ENCODE measurements around the gene LAMA5.

The LAMA5 gene

DNA sequence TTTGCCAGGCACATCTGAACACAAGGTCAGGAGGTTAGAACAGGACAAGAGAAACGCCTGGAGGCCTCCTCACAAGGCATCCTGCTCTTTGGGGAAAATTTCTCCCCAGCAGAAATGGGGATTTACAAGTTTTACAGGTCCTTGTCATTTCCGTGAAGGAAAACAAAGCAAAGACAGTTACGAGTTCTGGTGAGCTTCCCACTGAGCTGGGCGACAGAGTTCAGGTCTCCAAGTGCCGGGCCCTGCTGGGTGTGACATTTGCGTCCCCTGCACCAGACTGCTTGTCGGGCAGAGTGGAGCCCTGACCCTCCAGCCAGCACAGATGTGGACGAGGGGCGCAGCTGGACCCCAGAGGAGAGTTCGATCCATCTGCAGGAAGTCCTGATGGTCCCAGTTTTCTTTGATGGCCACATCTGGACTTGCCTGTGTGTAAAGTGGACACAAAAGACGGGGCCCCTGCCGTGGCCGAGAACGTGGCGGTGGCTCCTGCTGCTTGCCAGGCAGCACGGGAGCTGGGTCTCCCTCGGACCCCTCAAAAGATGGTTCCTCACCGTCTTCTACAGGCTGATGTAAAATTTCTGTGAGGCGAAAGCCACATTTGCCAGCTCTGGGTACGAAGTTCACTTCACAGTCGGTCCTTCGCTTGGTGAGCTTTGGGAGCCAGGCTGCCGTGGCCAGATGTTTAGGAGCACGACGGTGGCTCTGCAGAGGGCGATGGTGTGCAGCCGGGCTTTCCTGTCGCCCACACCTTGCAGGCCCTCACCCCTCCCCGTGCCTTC is 69.5 kb downstream of the LAMA5 start:
- TF ChIP-seq FOXP2 (optimal IDR thresholded peaks at IDR 0.05; ENCODE audit: borderline replicate concordance, extremely low read depth, extremely low read length, insufficient read depth) (no peak), POLR2AphosphoS5 (IDR thresholded peaks at IDR 0.05; ENCODE audit: low read depth, low read length) (no peak), TAF1 (IDR thresholded peaks at IDR 0.05; ENCODE audit: borderline replicate concordance, insufficient read depth, low read length) (no peak), SIN3A (IDR thresholded peaks at IDR 0.05; ENCODE audit: borderline replicate concordance, insufficient read depth, low read length) (no peak)
- TF ChIP-seq, protein P1, sequence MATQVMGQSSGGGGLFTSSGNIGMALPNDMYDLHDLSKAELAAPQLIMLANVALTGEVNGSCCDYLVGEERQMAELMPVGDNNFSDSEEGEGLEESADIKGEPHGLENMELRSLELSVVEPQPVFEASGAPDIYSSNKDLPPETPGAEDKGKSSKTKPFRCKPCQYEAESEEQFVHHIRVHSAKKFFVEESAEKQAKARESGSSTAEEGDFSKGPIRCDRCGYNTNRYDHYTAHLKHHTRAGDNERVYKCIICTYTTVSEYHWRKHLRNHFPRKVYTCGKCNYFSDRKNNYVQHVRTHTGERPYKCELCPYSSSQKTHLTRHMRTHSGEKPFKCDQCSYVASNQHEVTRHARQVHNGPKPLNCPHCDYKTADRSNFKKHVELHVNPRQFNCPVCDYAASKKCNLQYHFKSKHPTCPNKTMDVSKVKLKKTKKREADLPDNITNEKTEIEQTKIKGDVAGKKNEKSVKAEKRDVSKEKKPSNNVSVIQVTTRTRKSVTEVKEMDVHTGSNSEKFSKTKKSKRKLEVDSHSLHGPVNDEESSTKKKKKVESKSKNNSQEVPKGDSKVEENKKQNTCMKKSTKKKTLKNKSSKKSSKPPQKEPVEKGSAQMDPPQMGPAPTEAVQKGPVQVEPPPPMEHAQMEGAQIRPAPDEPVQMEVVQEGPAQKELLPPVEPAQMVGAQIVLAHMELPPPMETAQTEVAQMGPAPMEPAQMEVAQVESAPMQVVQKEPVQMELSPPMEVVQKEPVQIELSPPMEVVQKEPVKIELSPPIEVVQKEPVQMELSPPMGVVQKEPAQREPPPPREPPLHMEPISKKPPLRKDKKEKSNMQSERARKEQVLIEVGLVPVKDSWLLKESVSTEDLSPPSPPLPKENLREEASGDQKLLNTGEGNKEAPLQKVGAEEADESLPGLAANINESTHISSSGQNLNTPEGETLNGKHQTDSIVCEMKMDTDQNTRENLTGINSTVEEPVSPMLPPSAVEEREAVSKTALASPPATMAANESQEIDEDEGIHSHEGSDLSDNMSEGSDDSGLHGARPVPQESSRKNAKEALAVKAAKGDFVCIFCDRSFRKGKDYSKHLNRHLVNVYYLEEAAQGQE (IDR thresholded peaks at IDR 0.05; ENCODE audit: insufficient read depth in 1 of 2, low read depth in 2 of 2, low read length in 2 of 2) = no peak

DNA sequence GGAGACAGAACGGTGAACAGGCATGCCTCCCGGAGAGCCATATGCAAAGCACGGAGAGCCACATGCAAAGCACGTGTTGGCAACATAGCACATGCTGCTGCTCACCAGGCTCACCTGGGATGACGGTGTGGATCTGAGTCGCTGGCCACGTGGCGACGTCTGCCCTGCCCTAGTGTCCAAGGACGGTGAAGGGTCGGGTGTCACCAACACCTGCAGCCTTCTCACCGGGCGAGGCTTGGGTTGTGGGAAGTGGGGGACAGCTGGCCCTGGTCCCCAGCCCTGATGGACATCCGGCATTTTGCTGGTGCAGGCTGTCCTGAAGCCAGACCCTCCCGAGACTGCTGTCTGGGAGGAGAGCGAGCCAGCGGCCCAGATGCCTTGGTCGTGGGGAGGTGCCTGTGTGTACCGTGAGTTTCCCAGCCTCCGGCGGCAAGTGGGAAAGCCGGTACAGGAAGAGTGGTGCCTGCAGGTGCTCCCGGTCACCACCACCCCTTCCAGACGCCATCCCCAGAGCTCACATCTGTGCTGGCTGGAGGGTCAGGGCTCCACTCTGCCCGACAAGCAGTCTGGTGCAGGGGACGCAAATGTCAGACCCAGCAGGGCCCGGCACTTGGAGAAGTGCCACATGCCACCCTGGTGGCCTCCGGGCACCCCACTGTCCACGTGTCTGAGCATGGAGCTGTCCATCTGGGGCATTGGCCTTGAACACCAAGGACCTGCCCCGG is 70.2 kb downstream of the LAMA5 start:
- TF ChIP-seq TAF1 (IDR thresholded peaks at IDR 0.05; ENCODE audit: borderline replicate concordance, insufficient read depth, low read length) = no peak
- no peak for TF ChIP-seq SIN3A (IDR thresholded peaks at IDR 0.05; ENCODE audit: borderline replicate concordance, insufficient read depth, low read length)
- TF ChIP-seq FOXP2 (optimal IDR thresholded peaks at IDR 0.05; ENCODE audit: borderline replicate concordance, extremely low read depth, extremely low read length, insufficient read depth) = no peak
- TF ChIP-seq, protein P1 (IDR thresholded peaks at IDR 0.05; ENCODE audit: insufficient read depth in 1 of 2, low read depth in 2 of 2, low read length in 2 of 2) = no peak
- no peak for TF ChIP-seq POLR2AphosphoS5 (IDR thresholded peaks at IDR 0.05; ENCODE audit: low read depth, low read length)

DNA sequence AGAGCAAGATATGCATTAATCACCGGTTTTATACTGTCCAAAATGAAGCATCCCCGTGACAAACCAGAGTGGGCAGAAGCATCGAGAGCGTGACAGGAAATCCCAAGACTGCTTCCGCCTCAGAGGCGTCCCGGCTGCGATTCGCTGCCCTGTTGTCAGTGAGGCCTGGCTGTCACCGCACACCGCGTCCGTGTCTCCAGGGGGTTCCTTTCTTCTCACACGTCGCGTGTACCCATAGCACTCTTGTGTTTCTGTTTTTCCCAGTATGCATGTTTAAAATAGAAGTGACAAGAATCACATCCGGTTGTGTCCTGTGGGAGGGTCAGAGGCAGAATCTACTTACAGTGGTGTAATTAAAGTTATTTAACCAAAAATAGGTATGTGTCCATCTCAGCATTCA is 72.6 kb downstream of the LAMA5 start:
- TF ChIP-seq SIN3A (IDR thresholded peaks at IDR 0.05; ENCODE audit: borderline replicate concordance, insufficient read depth, low read length) = no peak
- TF ChIP-seq, protein P1 (IDR thresholded peaks at IDR 0.05; ENCODE audit: insufficient read depth in 1 of 2, low read depth in 2 of 2, low read length in 2 of 2) = no peak
- TF ChIP-seq FOXP2 (optimal IDR thresholded peaks at IDR 0.05; ENCODE audit: borderline replicate concordance, extremely low read depth, extremely low read length, insufficient read depth) = no peak
- no peak for TF ChIP-seq POLR2AphosphoS5 (IDR thresholded peaks at IDR 0.05; ENCODE audit: low read depth, low read length)
- no peak for TF ChIP-seq TAF1 (IDR thresholded peaks at IDR 0.05; ENCODE audit: borderline replicate concordance, insufficient read depth, low read length)

DNA sequence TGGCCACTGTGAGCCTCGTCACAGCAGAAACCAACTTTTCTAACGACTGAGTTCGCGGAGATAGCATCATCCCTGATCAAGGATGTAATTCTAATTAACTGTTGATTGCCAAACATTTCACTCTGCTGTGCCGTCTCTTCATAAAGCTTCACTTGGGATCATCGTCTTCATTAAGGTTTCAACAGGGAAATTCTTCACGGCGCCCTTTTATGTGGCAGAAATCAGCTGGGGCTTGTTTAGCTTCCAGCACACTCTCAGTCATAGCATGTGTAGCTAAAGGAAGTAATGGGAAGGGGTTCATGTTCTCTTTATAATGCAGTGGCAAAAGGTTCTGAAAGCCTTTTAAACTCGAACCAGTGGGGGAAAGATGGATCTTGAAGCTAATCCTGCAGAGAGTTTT is 73.2 kb downstream of the LAMA5 start:
- TF ChIP-seq FOXP2 (optimal IDR thresholded peaks at IDR 0.05; ENCODE audit: borderline replicate concordance, extremely low read depth, extremely low read length, insufficient read depth) = no peak
- TF ChIP-seq POLR2AphosphoS5 (IDR thresholded peaks at IDR 0.05; ENCODE audit: low read depth, low read length) = no peak
- TF ChIP-seq, protein P1 (IDR thresholded peaks at IDR 0.05; ENCODE audit: insufficient read depth in 1 of 2, low read depth in 2 of 2, low read length in 2 of 2) = no peak
- no peak for TF ChIP-seq SIN3A (IDR thresholded peaks at IDR 0.05; ENCODE audit: borderline replicate concordance, insufficient read depth, low read length)
- no peak for TF ChIP-seq TAF1 (IDR thresholded peaks at IDR 0.05; ENCODE audit: borderline replicate concordance, insufficient read depth, low read length)

All from PFSK-1 (cell line).